Peyer's patch (tissue), 4 donors: ENCODE data around the gene RNF6. TPM values are rescaled to one million over a fixed set of nuclear protein-coding genes. Genes with fewer than 3 reads are reported as not detected.
"Not testable (repeated sequence)": the region's sequence is repeated elsewhere in the genome, so short reads cannot be mapped to it uniquely, and the experiment has no call there.

Source experiments
- DNase-seq, 3 donors: peaks; one replicate each; pipeline ENCODE4 v3.0.0-alpha.2; 2017 to 2019
- H3K27ac ChIP-seq, 4 donors: fragments of 200-600 bp; sonication (generic); one replicate each; pipeline ENCODE4 v1.5.1; 2016 to 2019
- H3K27me3 ChIP-seq, 2 donors: fragments of 200-600 bp; sonication (generic); one replicate each; pipeline ENCODE4 v1.5.1; 2019
- H3K36me3 ChIP-seq, 3 donors: fragments of 200-600 bp; sonication (generic); one replicate each; pipeline ENCODE4 v1.5.1; 2016 to 2019
- H3K4me1 ChIP-seq, 4 donors: fragments of 200-600 bp; sonication (generic); one replicate each; pipeline ENCODE4 v1.5.1; 2016 to 2019
- H3K4me3 ChIP-seq, 4 donors: fragments of 200-600 bp; sonication (generic); 1 replicate in 3 of 4; 2 replicates in 1 of 4; pipeline ENCODE4 v1.5.1; 2016 to 2019; ENCODE audit warnings: mild to moderate bottlenecking in 1 of 4
- H3K9me3 ChIP-seq, 4 donors: fragments of 200-600 bp; sonication (generic); one replicate each; pipeline ENCODE4 v1.5.1; 2016 to 2019; ENCODE audit warnings: mild to moderate bottlenecking in 1 of 4
- POLR2A ChIP-seq, 2 donors: fragments of 450-650 bp; IDR thresholded peaks; one replicate each; pipeline ENCODE4 v1.5.1; 2017; ENCODE audit warnings: antibody characterized with exemption in 2 of 2, mild to moderate bottlenecking in 2 of 2, moderate library complexity in 2 of 2
- total RNA-seq, 4 donors: library from RNA; depleted of rRNA; stranded (reverse); fragments of >200 nt; gene quantifications; one replicate each; pipeline ENCODE4 v1.1.0, GENCODE V29; 2016
- TF ChIP-seq, protein P1 (sequence below), 6 experiments: fragments of 450-650 bp in 4 of 6; fragments of 200-600 bp in 2 of 6; sonication (generic) in 1 of 6; IDR thresholded peaks; one replicate each; pipeline ENCODE4 v1.5.1; 2017 to 2019; ENCODE audit warnings: antibody characterized with exemption in 6 of 6, mild to moderate bottlenecking in 3 of 6, moderate library complexity in 1 of 6

The RNF6 gene
- total RNA-seq, 4 donors from 2014 or later = 16.5 to 27.5 (median 22.5) TPM

DNA sequence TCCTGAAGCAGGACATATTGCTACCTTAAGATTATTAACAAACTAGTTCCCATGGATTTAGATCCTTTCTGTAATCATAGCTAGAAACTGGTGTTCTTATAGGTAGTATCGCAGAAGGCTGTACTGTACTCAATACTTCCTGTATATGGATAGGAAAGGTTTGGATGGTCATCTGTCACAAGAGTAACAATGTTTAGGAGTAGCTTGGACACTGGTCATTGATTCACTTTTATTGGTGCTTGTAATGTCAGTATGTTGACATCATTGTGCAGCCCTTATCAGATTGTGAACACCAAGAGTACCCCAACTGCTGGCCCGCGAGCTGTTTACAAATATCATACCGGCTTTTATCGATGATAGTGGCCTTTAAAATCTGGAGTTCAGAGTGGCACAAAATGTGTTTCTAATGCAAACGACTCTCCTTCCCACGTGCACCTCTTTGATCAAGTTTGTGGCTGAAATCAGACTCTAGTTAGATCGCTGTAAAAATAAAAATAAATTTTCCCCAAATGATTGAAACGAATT lies 31.2 kb upstream of the RNF6 start:
- Histone ChIP-seq H3K27me3 (no peaks in the 10 kb centered on the region), H3K9me3 (no peaks in the 10 kb centered on the region), H3K4me1 (peaks cover 0 to 13% (median 5%) of the 10 kb centered on the region in 4 donors), H3K27ac (peak overlapping the region in 3 of 4 donors; percentile 92 to 93 (median 93)), H3K36me3 (no peaks in the 10 kb centered on the region), H3K4me3 (peak overlapping the region; percentile 73 to 88 (median 88))
- no peak for DNase-seq
- TF ChIP-seq, protein P1, sequence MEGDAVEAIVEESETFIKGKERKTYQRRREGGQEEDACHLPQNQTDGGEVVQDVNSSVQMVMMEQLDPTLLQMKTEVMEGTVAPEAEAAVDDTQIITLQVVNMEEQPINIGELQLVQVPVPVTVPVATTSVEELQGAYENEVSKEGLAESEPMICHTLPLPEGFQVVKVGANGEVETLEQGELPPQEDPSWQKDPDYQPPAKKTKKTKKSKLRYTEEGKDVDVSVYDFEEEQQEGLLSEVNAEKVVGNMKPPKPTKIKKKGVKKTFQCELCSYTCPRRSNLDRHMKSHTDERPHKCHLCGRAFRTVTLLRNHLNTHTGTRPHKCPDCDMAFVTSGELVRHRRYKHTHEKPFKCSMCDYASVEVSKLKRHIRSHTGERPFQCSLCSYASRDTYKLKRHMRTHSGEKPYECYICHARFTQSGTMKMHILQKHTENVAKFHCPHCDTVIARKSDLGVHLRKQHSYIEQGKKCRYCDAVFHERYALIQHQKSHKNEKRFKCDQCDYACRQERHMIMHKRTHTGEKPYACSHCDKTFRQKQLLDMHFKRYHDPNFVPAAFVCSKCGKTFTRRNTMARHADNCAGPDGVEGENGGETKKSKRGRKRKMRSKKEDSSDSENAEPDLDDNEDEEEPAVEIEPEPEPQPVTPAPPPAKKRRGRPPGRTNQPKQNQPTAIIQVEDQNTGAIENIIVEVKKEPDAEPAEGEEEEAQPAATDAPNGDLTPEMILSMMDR (IDR thresholded peaks at IDR 0.05) = no peak
- TF ChIP-seq POLR2A (IDR thresholded peaks at IDR 0.05) = no peak

DNA sequence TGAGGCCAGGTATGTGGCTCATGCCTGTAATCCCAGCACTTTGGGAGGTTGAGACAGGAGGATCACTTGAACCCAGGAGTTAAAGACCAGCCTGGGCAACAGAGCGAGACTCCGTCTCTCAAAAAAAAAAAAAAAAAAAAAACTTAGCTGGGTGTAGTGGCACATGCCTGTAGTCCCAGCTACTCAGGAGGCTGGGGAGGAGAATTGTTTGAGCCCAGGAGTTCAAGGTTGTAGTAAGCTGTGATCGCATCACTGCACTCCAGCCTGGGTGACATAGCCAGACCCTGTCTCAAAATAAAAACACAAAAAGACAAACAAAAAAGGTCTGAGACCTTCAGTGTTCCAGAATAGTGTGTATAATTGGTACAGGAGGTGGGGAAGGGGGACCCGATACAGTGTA lies 29.9 kb upstream of the RNF6 start:
- H3K27me3 ChIP-seq, H3K4me1 ChIP-seq, DNase-seq, H3K27ac ChIP-seq, H3K9me3 ChIP-seq, H3K4me3 ChIP-seq, H3K36me3 ChIP-seq: not testable (repeated sequence)

- H3K27ac ChIP-seq = no peak overlapping the region
- no peak for TF ChIP-seq POLR2A (IDR thresholded peaks at IDR 0.05)
- TF ChIP-seq, protein P1 (IDR thresholded peaks at IDR 0.05) = no peak
- no peak for DNase-seq
- no peak overlapping the region for H3K4me3 ChIP-seq
- no peaks in the 10 kb centered on the region for H3K4me1 ChIP-seq
- H3K9me3 ChIP-seq = no peaks in the 10 kb centered on the region
- no peaks in the 10 kb centered on the region for H3K36me3 ChIP-seq
- H3K27me3 ChIP-seq = no peaks in the 10 kb centered on the region
Observed at GRCh38 chr13:26249551-26249950, 27.4 kb upstream of the RNF6 start.

GRCh38 chr13:26247608-26248007 lies 25.5 kb upstream of the RNF6 start:
- no peak for DNase-seq

GRCh38 chr13:26247011-26247410 lies 24.9 kb upstream of the RNF6 start:
- DNase-seq = no peak
- H3K4me1 ChIP-seq = no peaks in the 10 kb centered on the region
- H3K27ac ChIP-seq = no peak overlapping the region
- no peak overlapping the region for H3K4me3 ChIP-seq
- H3K9me3 ChIP-seq = no peaks in the 10 kb centered on the region
- no peaks in the 10 kb centered on the region for H3K27me3 ChIP-seq
- no peak for TF ChIP-seq POLR2A (IDR thresholded peaks at IDR 0.05)
- TF ChIP-seq, protein P1 (IDR thresholded peaks at IDR 0.05) = no peak
- H3K36me3 ChIP-seq = no peaks in the 10 kb centered on the region

More at GRCh38 chr13:26247608-26248007, 25.5 kb upstream of the RNF6 start:
- Histone ChIP-seq H3K4me1 (no peaks in the 10 kb centered on the region), H3K36me3 (no peaks in the 10 kb centered on the region), H3K27me3 (no peaks in the 10 kb centered on the region), H3K27ac (no peak overlapping the region), H3K4me3 (no peak overlapping the region), H3K9me3 (no peaks in the 10 kb centered on the region)
- TF ChIP-seq POLR2A (IDR thresholded peaks at IDR 0.05) = no peak
- TF ChIP-seq, protein P1 (IDR thresholded peaks at IDR 0.05) = no peak

GRCh38 chr13:26246154-26246553 lies 24.0 kb upstream of the RNF6 start:
- Histone ChIP-seq H3K36me3 (no peaks in the 10 kb centered on the region), H3K4me1 (no peaks in the 10 kb centered on the region), H3K27me3 (no peaks in the 10 kb centered on the region), H3K9me3 (no peaks in the 10 kb centered on the region), H3K27ac (no peak overlapping the region), H3K4me3 (no peak overlapping the region)
- TF ChIP-seq, protein P1 (IDR thresholded peaks at IDR 0.05) = no peak
- no peak for TF ChIP-seq POLR2A (IDR thresholded peaks at IDR 0.05)
- no peak for DNase-seq
